WTC11 (cell line): ENCODE data around the gene BNIP2.

Experiments
- ARID4B ChIP-seq: sonication (generic); formaldehyde crosslinking; IDR thresholded peaks from 2 replicates; pipeline ENCODE4 v1.8.0; 2023; ENCODE audit warnings: missing genetic modification reagents, mild to moderate bottlenecking, borderline replicate concordance
- ELF4 ChIP-seq: sonication (generic); formaldehyde crosslinking; IDR thresholded peaks from 2 replicates; pipeline ENCODE4 v1.8.1; 2022; ENCODE audit warnings: low read depth, mild to moderate bottlenecking, moderate library complexity, missing genetic modification reagents
- GABPB1 ChIP-seq: sonication (generic); formaldehyde crosslinking; IDR thresholded peaks from 2 replicates; pipeline ENCODE4 v1.8.1; 2023; ENCODE audit warnings: mild to moderate bottlenecking, missing genetic modification reagents
- MYBL2 ChIP-seq: sonication (generic); formaldehyde crosslinking; IDR thresholded peaks from 2 replicates; pipeline ENCODE4 v1.8.1; 2023; ENCODE audit warnings: mild to moderate bottlenecking, moderate library complexity, missing genetic modification reagents
- PREB ChIP-seq: sonication (generic); formaldehyde crosslinking; IDR thresholded peaks from 2 replicates; pipeline ENCODE4 v1.8.1; 2022; ENCODE audit warnings: mild to moderate bottlenecking, missing genetic modification reagents, moderate library complexity, borderline replicate concordance

GRCh38 chr15:59703979-59704796, 15.1 kb upstream of the BNIP2 start:
- TF ChIP-seq PREB (CRISPR knock-in tag) = no peak
- no peak for TF ChIP-seq MYBL2
- no peak for TF ChIP-seq ARID4B (CRISPR knock-in tag)
- TF ChIP-seq GABPB1 (CRISPR knock-in tag) = no peak
- TF ChIP-seq ELF4 (CRISPR knock-in tag) = no peak
